ENCODE measurements around the gene MAML3.
"Not testable (repeated sequence)": the region's sequence is repeated elsewhere in the genome, so short reads cannot be mapped to it uniquely, and the experiment has no call there.

MAML3 gene

DNA sequence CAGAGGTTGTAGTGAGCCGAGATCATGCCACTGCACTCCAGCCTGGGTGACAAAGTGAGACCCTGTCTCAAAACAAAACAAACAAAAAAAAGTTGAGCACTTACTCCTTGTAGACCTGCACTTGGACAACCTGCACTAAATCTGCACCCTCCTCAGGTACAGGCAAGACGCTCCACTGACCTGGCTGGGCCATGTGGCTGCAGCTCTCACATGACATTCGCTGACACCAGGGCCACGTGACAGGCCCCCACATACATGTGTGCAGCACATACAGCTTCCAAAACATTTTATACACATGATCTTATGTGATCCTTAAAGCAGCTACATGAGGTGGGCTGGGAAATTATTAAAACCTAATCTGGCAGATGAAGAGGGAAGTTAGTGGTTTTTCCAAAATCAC, 425.8 kb downstream of the MAML3 start:
- no peak for DNase-seq (ENCODE audit: low read depth in 2 of 2)

DNA sequence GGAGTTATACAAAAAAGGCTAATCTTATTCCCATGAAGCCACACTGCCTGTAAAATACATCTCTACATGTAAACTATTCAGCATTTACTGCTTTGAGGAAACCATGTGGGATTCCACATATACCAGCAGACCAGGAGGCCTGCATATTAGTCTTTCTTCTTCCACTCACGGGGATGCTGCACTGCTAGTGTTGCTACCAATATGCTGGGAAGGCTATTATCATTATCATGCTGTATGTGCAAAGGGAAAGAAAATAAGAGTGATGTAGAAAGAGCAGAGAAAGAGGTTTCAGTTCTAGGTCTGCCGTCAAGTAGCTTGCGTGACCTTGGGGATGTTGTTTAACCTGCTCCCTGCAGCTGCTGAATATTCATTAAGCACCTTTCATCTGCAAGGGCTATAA, 427.4 kb downstream of the MAML3 start:
- no peak for DNase-seq (ENCODE audit: low read depth in 2 of 2)

DNA sequence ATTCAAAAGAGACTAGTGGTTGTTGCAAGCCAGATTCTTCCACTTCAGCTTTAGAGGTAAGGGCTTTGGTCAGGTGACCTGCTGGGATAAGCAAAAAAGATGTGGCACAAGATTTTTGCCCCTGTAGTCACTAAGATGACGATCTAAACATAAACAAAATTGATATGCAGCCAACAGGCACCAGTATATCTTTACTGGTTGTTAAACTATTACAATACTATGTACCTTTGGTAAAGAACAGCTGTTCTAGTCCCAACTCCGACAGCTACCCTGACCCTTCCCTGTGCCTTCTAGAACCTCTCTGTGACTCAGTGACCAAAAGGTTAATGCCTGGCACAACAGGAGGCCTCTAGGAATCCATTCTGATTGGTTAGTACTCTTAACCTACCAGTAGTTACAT, 428.7 kb downstream of the MAML3 start:
- no peak for DNase-seq (ENCODE audit: low read depth in 2 of 2)

DNA sequence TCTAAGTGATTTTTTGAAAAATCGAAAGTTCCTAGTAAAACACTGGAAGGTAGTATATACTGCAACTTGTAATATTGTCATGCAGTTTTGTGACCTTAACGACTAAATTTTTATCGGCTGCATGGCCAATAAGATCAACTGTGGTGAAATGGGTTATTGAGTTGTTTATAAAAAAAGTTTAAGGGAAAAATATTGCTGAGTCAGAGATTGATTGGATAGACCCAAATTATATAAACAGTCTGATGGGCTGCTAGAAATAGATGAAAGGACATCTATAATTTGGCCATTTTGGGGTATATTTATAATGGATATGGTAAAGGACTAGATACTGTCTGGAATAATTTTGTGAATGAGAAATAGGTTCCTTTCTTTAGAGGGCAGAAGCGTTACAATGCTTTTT, 432.2 kb downstream of the MAML3 start:
- no peak for DNase-seq (ENCODE audit: low read depth in 2 of 2)

DNA sequence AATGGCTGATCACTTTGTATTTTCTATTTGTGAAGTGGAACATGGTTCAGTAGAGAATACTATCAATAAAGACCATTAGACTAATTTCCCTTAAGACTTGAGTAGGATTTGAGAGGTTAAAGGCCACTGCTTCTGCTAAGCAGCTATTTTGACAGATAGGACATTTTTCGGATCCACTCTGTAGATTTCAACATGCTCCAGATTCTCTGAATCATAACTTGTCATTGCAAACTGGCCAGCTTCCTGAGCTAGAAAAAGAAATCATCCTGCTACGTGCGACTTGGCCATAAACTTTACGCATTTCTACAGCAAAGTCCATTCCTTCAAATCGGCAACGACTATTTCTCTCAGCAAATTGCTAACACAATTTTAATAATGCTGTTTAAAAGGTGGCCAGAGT, 433.2 kb downstream of the MAML3 start:
- no peak for DNase-seq (ENCODE audit: low read depth in 2 of 2)

DNA sequence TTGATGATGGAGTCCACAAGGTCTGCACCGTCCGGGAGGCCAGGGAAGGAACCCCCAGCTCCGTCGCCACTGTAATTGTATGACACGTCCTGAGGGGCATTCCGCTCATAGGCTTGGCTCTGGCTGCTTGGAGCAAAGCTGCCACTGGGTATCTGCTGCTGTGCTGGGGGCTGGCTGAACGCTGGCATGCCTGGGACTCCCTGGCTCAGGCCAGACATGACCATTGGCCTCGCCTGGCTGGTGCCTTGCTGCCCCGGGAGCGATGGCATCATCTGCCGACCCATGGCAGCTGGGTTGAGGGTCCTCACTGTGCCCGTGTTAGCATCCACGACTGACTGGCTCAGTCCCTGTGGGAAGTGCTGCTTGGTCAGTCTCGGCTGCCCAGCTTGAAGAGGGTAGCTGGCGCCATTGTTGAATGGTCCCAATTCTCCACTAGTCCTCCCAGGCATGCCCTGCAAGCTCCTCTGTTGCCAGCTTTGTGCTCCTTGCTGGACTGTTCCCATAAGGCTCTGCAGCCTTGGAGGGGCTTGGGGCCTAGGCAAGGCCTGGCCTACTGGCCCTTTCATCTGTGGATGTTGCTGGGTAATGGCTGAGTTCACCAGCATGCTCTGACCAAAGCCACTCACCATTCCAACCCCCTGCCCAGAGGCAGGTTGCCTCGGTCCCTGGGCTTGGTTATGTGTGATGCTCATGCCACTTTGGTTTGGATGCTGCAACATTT, 434.4 kb downstream of the MAML3 start:
- no peak for DNase-seq (ENCODE audit: low read depth in 2 of 2)

DNA sequence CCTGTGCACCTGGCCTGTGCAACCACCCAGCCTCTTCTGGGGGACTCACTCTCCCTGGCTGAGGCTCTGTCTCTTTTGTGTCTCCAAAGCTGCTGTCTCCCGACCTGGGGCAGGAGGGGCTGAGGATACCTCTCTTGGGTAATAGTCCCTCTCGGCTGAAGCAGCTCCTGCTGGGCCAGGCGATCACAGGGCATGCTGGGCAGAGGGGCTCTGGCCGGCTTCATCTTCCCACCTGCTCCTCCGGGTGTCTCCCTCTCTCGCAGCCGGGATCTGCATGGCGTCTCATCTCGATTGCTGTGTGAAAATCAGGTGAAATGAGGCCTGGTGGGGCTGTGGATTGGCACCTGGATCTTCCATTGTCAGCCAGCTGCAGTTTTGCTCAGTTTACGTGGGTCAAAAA, 435.2 kb downstream of the MAML3 start:
- no peak for DNase-seq (ENCODE audit: low read depth in 2 of 2)

DNA sequence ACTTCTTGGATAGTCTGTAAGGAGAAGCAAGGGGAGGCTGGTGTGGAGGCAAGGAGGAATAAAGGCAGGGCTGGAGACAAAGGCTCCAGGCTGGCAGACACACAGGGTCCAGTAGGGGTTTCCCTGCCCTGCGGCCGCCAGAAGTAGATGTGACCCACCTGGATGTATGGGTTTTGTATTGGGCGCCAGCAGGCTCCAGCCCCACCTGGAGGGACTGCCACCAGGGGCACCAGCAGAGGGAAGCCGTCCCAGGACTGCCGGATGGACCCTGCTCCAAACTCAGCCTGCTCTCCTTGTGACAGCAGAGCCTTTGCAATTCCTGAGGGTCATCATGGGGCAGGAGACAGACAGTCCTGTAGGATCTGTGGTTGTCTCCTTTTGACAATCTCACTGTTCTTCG, 435.6 kb downstream of the MAML3 start:
- no peak for DNase-seq (ENCODE audit: low read depth in 2 of 2)

DNA sequence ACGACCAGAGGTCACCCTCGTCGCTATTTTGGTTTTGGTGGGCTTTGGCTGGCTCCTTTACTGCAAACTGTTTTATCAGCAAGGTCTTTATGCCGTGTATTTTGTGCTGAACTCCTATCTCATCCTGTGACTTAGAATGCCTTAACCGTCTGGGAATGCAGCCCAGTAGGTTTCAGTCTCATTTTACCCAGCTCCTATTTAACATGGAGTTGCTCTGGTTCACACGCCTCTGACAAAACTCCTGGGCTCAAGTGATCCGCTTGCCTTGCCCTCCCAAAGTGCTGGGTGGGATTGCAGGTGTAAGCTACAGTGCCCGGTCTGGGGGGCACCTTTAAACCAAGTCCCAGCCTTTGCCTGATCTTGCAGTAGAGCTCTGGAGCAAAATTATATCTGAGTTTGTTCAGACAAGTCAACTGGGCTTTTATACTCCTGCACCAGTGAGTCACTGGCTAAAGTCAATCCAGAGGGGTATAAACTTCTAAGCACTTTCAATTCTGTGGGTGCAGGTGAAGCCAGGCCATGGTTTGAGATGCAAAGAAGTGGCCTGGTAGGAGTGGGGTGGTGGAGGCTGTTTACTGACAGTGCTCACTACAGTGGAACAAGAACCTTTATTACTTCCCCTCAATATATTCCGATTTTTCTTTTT, 438.1 kb downstream of the MAML3 start:
- DNase-seq (ENCODE audit: low read depth in 2 of 2), result no peak

DNA sequence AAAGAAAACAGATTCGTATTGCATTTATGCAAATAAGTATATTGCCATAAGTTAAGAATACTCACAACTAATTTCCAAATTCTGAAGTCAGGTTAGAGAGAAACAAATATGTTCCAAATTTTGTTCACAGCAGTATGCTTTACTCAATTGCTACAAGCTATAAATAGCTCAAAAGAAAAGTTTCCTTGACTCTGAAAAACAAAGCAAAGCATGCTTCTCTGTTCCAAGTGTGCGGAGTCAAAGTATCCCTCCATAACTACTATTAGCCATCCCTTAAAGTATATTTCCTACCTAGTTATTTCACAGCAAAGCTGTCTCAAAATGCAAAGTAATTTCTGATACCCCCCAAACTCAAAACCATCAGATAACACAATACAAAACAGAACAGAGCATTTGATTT, 441.1 kb downstream of the MAML3 start:
- DNase-seq (ENCODE audit: low read depth in 2 of 2), result no peak

DNA sequence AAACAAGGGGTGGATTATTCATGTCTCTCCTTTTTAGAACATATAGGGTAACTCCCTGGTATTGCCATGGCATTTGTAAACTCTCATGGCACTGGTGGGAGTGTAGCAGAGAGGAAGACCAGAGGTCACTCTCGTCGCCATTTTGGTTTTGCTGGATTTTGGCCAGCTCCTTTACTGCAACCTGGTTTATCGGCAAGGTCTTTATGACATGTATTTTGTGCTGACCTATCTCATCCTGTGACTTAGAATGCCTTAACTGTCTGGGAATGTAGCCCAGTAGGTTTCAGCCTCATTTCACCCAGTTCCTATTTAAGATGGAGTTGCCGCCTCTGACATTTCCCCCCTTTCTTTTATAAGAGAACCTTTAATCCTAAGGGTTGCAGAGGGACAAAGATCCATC, 442.5 kb downstream of the MAML3 start:
- no peak for DNase-seq (ENCODE audit: low read depth in 2 of 2)

DNA sequence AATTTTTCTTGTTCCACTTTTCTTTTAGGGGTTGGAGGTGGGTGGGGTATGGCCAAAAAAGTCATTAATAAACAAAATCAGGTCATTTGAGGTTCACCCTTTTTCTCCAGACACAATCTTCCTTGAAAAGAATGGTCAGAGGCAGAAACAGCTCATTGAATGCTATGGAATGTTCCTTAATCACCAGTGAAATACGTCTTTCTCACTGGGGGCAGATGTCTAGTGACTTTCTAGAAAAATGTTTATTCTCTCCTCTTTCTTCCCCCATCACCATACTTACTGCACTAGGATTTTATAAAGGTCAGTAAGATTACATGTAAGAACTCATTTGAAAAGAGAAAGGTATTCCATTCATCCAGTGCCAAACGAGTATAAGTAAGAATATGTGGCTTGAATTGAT, 443.9 kb downstream of the MAML3 start:
- DNase-seq (ENCODE audit: low read depth in 2 of 2), result no peak

DNA sequence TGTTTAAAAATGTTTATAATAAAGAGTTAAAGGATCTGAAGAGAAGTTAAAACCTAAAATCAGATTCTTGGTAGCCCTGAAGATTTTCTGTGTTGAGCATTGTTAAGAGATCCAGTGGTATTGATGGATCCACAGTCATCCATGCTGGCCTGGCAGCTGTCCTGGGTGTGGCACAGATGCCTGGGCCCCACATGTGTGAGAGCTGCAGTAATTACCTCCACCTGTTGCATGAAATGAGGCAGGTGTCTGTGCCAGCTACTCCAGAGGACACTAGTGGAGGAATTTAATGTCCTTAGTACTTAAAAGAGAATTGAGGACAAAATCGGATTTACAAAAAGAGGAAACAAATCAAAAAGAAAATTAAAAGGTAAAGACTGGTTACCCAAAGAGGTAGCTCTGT, 444.3 kb downstream of the MAML3 start:
- no peak for DNase-seq (ENCODE audit: low read depth in 2 of 2)

DNA sequence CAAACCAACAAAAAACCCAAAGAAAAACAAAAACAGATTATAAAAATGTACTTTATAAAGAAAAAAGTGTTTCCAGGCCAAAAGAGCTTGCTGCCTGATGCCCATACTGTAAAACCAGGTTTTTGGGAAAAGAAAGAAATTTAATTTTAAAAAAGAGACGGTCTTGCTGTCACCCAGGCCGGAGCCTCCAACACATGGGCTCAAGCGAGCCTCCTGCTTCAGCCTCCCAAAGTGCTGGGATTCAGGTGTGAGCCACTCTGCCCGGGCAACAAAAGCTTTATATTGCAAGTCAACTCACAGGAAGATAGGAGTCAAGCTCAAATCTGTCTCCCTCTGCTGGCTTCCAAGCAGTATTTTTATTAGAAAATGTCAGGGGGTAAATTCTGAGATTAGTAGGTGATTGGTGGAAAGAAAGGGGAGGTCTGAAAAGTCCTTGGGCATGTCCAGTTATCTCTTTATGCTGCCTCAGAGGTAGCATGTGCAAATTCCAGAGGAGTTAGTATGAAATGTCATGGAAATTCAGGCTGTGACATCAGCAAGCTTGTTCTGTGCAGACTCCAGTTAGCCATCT, 449.0 kb downstream of the MAML3 start:
- DNase-seq (ENCODE audit: low read depth in 2 of 2), result no peak

DNA sequence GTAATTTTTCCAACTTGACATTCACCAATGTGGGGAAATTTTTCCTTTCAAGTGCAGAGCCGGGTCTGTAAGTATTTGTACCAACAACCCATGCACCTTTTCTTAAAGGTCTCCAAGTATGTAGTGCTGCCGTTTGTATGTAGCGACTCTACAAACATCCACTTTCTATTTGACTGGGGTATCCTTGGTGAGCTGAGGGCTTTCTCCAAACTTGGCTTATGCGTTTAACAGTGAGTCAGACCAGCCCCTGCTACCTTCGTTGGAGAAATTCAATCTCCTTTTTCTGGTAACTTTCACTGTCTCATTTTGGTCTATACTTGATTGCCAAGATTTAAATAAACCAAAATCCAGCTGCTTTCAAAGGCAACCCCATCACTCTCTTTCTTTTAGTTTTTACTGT, 453.4 kb downstream of the MAML3 start:
- DNase-seq (ENCODE audit: low read depth in 2 of 2), result no peak

DNA sequence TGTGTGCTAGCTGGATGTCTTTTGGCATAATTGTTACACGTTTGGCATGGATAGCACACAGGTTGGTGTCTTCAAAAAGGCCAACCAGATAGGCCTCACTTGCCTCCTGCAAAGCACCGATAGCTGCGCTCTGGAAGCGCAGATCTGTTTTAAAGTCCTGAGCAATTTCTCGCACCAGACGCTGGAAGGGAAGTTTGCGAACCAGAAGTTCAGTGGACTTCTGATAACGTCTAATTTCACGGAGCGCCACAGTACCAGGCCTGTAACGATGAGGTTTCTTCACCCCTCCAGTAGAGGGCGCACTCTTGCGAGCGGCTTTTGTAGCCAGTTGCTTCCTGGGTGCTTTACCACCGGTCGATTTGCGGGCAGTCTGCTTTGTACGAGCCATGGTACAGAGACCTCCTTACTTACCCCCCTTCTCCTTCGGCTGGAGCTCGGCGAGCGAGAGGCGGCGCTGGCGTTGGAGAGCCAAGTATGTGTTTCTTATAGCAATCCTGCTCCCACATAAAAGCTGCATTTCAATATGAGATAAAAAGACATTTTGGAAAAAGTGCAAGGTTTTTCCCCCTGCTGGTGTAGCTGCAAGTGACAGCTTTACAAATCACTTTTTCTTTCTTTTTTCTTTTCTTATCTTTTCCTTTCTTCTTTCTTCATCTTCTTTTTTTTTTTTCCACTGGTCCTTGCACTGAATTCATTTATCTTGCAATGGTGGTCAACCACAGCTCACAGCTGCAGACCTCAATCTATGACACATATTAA, 455.6 kb downstream of the MAML3 start:
- DNase-seq (ENCODE audit: low read depth in 2 of 2), result not testable (repeated sequence)

DNA sequence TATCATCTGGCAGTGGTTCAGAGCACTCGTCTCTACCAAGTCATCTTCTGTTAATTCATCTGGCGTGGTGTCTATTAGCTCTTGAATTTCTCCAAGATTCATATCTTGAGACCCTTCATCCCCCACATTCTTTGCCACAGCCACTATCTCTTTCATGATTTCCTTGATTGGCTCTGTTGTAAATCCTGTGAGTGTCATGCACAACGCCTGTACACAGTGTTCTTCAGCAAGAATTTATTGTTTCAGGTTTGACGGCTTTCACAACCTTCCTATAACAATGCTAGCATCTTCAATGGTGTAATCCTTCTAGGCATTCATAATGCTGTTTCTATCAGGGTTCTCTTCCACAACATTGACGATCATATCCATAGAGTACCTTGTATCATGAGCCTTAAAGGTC, 457.5 kb downstream of the MAML3 start:
- no peak for DNase-seq (ENCODE audit: low read depth in 2 of 2)

DNA sequence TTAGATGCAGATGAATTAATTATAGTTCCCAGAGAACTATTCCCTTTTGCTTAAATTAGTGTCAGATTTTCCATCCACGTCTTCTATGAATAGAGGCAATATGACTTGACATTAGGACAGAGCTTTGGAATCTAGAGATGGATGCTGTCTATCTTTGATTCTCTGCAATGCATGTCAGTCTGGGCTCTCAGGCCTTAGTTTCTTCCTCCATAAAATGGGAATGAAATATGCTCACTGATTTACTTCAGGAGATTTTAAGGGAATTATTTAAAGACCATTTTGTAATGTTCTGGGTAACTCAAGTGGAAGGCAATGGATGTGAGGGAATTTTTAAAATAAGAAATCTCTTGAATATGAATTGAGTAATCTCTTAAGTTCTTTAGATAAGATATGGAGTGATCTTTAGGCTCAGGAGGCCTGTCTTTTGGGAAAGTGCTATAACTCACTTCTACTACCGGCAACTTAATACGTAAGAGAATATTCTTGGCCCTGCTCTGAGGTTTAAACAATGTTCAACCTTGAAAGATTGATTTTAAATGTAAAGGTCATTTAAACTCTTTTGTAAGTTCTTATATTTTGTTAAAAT, 459.4 kb downstream of the MAML3 start:
- DNase-seq (ENCODE audit: low read depth in 2 of 2), result no peak

DNA sequence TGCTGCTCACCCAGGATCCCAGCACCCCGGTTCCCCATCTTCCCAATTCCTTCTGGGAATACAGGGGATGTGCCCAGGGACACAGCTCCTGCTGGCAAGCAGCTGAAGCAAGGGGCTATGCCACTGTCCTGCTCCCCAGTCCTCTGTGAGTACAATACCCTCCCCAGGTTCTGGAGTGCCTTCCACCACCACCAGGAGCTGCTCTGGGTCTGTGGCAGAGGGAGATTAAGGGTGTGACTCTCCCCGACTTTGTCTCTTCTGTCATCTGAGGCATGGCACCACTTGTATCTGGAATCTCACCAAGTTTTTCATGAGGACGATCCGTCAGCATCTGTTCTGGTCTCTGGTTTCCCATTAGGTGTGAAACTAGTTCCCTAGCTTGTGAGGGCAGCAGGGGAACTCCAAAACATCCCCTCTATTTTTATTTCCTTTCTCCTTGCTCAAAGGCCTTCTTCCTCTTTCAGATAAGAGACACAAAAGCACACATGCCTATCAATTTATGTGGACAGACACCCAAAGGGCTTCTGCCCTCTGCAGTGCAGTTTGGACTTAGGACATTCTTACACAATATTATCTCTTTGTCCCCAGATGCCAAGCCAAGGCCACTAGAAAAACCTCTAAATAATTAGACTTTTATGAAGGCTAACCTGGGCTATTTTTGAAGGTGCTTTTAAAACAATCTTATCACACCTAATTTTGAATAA, 461.5 kb downstream of the MAML3 start:
- DNase-seq (ENCODE audit: low read depth in 2 of 2), result no peak

DNA sequence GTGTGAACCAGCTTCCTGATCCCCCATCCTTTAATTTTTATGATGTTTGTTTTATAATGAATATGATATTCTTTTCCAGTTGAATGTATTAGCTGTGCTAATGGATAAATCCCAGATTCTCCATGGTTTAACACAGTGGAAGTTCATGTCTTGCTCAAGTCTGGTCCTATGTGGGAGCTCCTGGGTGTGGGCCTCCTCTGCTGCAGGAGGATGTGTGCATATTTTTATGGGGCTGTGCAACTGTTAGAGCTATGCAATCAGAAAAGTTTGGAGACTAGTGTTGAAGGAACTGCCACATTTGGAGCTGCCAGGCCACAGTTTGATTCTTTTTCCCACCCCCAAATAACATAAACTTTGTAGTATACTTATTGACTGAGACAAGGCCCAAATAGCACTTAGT, 463.6 kb downstream of the MAML3 start:
- no peak for DNase-seq (ENCODE audit: low read depth in 2 of 2)

DNA sequence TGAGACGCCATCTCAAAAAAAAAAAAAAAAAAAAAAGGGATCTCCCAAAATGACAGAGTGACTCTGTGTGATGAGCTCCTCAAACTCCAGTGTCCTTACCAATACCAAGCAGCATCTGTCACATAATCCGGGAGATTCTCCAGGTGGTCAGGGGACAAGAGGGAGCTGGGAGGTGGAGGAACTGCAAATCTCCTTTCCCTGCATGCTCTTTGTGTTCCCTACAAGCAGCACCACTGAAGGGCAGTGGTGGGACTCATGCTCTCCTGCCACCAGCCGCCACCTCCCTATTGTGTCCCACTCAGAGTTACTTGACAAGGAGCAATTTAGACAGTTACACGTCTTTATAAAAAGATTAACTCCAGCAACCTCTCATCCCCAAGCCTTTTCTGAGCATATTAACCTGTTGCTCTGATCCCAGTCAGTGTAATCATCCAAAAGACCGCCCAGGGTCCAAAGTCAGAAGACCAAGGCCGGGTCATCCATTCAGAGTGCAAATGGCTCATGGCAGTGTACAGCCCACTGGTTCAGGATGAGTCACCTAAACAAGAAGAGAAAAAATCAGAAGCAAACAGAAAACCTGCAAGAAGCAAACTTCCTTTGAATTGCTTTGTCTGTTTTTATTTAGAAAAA, 464.8 kb downstream of the MAML3 start:
- DNase-seq (ENCODE audit: low read depth in 2 of 2), result no peak
